Measurements from ENCODE around the gene C1orf53.
"Not testable (repeated sequence)": the region's sequence is repeated elsewhere in the genome, so short reads cannot be mapped to it uniquely, and the experiment has no call there.

The C1orf53 gene

DNA sequence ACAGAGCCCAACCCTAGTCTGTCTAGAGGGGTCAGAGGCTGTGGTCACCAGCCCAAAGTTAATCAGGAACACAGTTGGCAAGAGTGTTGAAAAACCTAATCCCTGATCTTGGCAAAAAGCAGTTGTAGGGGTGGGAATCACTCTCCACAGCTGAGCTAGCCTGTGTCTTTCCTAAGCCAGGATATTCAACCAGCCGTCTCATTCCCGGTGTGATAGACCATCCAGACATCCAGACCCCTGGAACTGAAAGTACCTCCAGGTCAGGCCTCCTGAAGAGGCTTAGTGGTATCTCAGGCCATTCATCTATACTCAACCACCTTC is 19.6 kb downstream of the C1orf53 start:
- FAIRE-seq: no peak

DNA sequence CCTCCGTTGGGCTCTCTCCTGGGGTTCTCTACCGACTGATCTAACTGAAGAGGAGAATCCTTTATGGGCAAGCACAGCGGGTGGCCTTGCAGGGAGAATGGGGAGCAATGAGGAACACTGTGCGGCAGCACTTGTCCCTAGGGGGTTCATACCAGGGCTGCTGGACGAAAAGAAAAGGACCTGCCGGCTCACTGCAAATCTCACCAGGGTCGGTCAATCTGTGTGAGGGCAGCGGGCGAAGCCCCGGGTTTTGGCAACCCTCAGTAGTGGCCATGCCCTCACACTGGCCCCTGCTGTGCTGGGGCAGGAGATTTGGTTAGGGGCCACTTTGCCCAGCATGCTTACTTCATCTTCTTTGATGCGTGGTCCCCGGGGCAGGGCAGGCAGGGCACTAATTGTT is 20.6 kb downstream of the C1orf53 start:
- no peak for FAIRE-seq

DNA sequence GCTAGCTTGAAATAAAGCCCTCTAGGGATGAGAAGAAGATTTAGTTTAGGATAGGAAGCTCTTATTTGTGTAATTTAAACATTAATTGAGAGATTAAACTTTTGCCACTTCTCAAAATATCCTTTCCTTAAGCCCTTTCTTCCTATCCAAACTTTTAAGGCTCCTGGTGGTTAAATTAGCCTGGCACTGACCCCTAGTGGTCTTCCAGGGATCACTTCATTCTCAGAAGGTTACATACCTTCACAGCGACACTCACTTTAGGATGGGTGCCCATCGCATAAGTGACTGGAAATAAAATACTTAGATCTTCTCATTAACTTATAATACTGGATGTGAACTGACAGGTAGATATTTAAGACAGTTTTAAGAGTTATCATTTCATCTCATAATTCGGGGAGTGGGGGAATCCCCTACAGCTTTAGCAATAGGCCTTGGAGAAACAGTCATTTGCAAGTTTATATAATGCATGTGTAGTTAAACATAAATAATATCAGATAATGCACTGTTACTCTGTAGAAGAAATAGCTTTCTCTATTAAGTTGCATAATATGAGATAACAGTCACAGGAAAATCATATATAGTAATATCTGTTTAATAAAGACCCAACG is 22.2 kb downstream of the C1orf53 start:
- FAIRE-seq: no peak

DNA sequence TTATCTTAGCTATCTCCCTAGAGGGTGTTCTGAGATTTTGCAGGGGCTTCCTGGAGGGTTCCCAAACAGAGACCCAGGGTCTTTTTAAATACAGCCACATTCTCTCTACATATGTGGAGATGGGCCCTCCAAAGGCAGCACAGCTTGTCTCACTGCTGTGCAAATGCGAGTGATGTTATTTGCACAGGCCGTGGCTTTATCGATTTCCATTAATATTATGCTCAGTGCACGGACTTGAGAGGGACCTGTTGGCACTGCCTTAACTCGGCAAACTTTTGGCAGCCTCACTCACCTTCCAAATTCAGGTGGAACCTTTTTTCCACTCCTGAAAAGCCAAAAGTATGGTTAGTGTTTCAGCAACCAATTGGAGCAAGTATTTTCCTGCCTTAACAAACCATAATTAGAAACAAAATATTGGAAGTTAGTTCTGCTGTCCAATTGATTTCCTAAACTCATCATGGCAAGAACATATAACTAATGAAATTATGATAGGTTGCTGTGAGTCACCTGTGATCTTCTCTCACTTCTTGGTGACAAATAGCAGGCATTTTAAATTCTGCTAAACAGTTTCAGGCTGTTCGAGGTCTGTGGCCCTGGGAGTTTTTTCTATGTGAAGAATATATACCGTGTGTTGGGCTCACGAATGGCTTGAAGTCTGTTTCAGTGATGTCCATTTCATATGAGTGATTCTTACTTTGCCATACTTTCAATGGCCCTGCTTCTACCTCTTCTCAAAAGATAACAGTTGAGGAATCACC is 25.7 kb downstream of the C1orf53 start:
- FAIRE-seq: no peak

DNA sequence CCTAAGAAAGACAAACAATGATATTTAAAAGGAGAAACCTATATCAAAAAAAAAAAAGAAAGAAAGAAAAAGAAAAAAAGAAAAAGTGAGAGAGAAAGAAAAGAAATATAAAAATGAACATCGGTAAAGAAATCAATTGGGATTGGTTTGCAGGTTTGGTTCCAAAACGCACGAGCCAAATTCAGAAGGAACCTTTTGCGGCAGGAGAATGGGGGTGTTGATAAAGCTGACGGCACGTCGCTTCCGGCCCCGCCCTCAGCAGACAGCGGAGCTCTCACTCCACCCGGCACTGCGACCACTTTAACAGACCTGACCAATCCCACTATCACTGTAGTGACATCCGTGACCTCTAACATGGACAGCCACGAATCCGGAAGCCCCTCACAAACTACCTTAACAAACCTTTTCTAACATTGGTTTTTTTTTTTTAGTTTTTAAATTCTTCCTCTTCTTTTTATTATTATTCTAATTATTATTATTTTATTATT is 26.5 kb downstream of the C1orf53 start:
- FAIRE-seq: no peak

DNA sequence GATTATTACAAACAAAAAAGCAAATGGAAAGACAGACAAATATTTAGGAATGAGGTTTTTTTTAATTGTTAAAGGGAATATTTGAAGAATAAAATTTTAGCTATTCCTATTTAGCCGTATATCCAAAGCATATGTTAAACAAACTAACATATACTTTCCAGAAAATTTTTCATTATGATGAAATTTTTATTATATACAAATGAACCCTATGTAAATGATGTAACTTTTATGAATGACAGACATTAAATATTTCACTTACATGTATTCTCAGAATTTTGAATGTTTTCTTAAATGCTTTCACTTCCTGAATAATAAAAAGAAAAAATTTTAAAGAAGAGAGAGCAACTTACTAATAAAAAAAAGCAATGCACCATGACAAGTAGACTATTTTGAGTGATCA is 30.6 kb downstream of the C1orf53 start:
- FAIRE-seq: no peak

DNA sequence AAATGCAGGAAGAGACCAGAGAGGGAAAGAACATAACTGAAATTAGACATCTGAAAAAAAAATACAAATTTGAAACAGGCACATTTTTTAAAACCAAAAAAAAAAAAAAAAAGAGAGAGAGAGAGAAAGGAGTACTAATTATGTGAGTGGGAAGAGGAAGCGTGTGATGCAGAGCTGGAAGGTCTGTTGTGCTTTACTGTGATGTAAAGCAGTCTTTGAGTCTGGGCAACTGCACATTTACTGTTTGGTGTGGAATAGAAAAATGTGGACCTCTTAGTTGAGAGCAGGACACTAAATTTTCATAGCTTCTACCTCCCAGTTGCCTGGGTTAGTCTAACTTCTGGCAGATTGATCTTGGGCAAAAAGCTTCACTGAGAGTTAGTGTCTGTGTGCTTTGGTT is 31.2 kb downstream of the C1orf53 start:
- FAIRE-seq: no peak

DNA sequence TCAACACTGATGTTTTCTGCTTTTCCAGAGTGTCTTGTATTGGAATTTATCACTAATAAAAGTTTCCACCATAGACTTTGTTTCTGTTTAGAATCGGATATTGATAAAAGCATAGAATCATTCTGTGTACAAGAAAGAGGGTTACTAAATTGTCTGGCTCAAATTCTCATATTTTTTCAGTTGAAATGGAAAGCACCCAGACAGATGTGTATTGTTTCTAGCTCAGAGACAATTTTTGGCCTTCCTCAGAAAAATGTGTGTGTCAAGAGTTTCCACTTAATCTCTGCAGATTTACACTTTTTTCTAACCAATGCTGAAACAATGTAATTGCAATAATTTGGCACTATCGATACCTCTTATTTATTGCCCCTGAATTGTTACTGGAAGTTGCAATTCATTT is 35.0 kb downstream of the C1orf53 start:
- FAIRE-seq: no peak

DNA sequence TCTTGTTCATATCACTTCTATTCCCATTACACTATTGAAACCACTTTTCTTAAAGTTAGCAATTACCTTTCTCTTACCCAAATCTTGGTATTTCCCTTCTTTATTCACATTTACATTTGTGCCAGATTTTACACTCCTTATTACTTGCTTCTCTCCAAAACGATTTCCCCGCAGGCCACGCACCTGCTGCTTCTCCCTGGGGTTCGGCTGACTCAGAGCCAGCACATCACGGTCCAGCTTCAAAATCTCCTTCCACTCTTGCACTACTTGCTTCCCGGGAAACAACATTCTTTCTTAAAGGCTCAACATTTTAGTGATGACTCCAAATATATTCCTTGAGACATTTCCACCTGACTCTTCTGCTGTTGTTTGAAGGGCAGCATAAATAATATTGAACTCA is 35.5 kb downstream of the C1orf53 start:
- no peak for FAIRE-seq

DNA sequence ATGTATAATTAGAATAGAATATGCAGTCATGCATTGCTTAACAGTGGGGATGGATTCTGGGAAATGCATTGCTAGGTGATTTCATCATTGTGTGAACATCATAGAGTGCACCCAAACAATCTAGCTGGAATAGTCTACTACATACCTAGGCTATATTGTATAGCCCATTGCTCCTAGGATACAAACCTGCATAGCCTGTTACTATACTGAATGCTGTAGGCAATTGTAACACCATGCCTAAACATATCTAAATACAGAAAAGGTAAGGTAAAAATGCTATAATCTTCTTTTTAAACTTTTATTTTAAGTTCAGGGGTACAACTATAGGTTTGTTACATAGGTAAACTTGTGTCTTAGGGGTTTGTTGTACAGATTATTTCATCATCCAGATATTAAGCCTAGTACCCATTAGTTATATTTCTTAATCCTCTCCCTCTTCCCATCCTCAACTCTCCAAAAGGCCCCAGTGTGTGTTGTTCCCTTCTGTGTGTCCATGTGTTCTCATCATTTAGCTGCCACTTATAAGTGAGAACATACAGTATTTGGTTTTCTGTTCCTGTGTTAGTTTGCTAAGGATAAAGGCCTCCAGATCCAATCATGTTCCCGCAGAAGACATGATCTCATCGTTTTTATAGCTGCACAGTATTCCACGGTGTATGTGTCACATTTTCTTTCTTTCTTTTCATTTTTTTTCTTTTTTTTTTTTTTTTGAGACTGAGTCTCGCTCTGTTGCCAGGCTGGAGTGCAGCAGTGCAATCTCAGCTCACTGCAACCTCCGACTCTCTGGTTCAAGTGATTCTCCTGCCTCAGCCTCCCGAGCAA is 36.9 kb downstream of the C1orf53 start:
- not testable (repeated sequence) for FAIRE-seq

DNA sequence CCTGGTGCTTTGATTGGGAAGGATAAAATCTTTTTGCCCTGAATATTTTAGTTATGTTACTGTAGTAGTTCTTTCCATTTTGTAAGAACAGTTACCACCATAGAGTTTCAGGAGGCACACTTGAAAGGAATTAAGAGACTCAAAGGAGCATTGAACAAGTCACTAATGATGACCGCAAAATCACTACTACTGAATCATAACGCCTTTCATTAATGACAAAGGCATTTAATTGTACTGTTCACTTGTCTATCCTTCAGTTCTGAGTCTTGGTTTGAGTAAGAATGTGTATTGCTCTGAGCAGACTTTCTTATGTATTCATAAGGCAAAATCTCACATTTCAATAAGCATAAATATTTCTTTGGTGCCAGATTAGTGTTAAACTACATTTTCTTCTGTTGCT is 39.6 kb downstream of the C1orf53 start:
- no peak for FAIRE-seq

DNA sequence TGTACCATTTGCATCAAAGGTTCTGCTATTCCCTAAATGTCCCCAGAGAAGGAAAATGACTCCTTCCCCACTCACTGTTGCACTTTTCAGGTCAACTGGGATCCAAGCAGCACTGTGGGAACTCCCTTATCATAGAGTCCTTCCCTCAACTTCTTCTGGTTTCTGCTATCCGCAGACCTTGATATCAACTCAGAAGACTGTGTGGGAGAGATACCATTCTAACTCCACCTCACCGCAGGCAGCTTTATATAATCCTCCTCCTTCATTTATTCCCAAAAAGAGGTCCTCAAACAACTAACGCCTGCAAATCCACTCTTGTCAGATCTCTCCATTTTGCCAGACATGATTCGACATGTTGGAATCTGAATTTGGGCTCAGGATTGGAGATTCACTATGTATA is 42.1 kb downstream of the C1orf53 start:
- FAIRE-seq: no peak

DNA sequence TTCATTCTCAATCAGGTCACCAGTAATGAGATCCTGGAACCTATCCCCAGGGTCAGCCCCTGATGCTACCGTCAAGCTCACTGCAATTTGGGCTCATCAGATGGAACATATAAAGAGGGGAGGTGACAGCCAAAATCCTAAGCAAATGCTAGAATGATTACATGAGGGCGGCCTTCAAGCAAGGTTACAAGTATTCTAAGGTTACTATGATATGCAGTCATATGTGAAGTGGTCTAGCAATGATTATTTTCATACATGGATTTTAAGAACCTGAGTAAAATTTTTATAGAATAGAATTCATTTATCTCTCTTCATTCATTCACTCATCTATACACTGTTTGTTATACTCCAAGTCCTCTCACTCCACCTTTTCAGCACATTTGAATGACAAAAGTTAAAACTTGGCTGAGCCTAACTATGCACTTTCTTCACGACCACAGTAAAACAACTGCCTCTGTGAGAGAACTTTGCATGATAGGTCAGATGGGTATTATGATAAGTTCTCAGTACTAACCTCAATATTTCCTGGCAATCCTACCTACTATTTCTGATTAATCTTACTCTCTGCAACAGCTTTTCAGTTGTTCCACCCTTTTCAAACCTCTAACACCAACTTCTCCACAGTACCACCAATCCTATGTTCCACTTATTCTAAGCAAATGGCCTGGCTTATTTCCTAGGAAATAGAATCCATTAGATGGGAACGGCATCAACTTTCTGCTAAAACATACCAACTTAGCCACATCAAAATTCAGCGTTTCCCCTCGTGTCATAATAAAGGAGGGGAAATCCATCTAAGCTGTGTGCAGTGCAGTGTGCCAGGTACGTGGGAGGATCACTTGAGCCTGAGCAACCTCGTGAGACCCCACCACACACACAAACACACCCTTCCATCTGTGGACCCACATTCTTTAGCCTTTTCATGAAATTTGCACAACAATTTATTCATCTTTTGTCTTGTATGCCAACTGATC is 46.8 kb downstream of the C1orf53 start:
- FAIRE-seq: no peak

DNA sequence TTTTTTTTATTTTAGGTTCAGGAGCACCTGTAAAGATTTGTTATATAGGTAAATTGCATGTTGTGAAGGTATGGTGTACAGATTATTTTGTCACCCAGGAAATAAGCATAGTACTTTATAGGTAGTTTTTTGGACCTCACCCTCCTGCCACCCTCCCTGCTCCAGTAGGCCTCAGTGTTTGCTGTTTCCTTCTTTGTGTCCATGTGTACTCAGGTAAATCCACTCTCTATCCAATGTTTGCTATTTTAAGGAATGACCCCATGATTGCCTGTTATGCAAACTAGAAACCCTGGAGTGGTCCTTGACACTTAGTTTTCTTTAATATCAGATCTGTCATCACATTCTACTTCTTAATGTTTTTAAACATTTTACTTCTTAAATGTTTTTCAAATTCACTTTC is 48.7 kb downstream of the C1orf53 start:
- no peak for FAIRE-seq

DNA sequence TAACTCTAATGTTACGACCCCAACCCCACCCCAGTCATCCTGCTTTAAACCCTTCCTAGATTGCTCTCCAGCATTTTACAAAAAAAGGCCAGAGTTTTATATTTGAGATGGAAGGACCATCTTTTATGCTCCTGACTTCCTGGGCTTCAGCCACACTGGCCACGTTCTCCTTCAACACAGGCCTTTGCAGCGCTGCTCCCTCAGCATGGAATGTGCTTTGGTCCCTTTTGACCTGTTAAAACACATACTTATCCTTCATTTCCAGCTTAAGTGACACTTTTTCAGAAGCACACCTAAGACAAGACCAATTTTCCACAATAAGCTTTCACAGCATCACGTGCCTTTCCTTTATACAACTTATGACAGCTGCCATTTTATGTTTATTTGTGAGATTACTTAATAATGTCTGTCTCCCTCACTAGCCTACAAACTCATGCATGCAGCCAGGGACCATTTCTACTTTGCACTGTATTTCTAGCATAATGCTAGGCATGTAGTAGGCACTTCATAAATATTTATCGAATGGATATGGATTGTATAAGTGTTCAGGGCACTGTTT is 49.3 kb downstream of the C1orf53 start:
- FAIRE-seq: no peak

DNA sequence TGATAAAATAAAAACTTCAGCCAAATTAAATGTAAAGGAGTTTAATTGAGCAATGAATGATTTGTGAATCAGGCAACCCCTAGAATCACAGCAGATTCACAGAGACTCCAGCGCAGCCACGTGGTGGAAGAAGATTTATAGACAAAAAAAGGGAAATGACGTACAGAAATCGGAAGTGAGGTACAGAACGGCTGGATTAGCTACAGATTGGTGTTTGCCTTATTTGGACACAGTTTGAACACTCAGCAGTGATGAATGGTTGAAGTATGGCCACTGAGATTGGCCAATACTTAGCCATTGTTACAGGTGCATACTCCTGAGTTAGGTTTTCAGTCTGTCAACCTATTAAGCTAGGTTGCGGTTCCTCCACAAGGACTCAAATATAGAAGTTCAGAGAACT is 51.0 kb downstream of the C1orf53 start:
- not testable (repeated sequence) for FAIRE-seq

DNA sequence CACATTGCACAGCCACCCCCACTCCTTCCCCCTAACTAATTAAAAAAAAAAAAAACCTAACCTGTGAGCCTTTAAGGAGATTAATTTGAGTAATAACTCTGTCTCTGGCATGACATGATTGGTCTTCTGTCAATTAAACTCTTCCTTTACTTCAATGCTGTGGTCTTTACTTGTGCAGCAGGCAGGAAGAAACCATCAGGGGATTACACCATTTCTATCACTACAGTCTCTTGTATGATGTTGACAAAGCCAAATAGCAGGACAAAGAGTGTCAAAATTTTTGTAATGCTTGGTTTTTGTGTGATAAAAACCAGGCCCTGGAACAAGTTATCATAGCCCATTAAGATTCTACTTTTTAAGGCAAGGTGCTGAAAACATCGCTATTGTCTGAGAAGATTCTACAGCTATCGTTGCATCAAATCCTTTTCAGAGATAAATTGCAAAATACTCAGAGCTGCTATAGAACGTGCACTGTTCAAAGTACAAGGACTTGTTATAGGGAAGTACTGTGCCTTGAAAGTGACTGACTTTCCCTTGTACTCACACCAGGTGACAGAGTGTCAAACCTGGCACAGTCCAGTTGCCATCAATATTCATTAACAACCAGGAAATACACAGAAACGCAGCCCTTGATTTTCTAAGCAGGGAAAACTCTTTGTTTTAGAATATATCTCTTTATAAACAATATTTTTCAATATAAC is 52.4 kb downstream of the C1orf53 start:
- FAIRE-seq: peak; percentile 24

DNA sequence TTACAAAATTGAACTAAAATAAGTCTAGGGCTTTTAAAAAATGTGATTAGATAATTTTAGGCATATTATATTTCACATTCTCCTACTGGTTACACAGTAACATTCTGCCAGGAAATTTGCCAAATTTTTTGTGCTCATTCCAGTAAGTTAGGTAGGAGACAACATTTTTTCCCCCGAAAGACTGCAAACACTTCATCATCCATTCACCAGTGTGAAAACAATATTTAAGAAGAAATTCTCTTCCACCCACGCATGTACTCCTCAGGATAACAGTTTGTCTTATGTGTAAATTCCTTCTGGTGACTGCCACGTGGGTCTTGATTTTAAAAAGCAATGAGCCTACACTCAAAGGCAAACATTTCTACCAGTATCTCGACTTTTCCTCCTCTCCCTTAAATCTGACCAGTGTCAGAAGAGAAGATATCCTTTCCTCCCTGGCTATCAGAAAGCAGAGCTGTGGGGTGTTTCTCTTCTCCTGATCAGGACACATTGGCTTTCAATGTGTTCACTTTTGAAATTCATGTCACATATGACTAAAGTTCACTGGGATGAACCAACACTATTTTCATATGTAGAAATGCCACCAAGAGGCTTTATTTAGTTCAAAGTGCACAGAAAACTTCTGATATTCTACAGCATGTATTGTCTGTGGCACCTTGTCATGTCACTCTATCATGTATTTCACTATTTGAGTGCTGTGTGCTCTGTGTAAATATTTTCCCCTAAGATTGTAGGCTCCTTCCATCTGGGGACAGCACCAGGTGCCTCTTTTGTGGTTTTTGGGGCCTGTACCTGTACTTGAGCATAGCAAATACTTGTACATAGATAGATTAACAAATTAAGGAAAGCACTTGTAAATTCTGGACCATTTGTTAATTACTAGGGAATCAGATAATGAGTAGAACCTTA is 53.3 kb downstream of the C1orf53 start:
- no peak for FAIRE-seq

All from islet of Langerhans (tissue), 1 donor.